ACHN (cell line): ENCODE data around the gene LILRA2.
"Not testable (repeated sequence)": the region's sequence is repeated elsewhere in the genome, so short reads cannot be mapped to it uniquely, and the experiment has no call there.

ENCODE experiments used
- DNase-seq: peaks from one replicate; pipeline ENCODE4 v3.0.0-alpha.2; 2015
- in situ Hi-C: cut with HindIII; loops from 2 replicates; pipeline ENCODE4 v1.10.0; 2017; ENCODE audit warnings: low sequenced_read_pairs, low pct_ligation_motif_present, low pct_unique_long_range_greater_than_20kb

LILRA2 gene

DNA sequence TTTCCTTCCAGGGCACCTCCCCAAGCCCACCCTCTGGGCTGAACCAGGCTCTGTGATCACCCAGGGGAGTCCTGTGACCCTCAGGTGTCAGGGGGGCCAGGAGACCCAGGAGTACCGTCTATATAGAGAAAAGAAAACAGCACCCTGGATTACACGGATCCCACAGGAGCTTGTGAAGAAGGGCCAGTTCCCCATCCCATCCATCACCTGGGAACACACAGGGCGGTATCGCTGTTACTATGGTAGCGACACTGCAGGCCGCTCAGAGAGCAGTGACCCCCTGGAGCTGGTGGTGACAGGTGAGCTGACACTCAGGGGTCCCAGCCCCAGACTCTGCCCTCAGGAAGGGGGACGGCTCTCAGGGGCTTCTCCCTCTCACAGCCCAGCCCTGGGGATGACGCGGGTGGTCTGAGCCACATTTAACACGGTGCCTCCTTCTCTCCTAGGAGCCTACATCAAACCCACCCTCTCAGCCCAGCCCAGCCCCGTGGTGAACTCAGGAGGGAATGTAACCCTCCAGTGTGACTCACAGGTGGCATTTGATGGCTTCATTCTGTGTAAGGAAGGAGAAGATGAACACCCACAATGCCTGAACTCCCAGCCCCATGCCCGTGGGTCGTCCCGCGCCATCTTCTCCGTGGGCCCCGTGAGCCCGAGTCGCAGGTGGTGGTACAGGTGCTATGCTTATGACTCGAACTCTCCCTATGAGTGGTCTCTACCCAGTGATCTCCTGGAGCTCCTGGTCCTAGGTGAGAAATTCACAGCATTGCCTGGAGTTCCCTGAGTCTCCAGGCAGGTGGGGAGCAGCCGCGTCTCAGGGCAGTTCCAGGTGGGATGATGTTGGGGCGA, 58.1 kb downstream of the LILRA2 start:
- in situ Hi-C loops, DNase-seq: not testable (repeated sequence)

DNA sequence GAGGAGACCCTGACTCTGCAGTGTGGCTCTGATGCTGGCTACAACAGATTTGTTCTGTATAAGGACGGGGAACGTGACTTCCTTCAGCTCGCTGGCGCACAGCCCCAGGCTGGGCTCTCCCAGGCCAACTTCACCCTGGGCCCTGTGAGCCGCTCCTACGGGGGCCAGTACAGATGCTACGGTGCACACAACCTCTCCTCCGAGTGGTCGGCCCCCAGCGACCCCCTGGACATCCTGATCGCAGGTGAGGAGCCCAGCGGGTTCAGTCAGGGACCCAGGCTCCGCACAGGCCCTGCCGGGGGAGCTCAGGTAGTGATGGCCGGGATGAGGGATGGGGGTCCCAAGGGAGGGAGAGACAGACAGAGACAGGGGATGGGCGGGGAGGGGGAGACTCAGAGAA, 58.9 kb downstream of the LILRA2 start:
- in situ Hi-C loops, DNase-seq: not testable (repeated sequence)

DNA sequence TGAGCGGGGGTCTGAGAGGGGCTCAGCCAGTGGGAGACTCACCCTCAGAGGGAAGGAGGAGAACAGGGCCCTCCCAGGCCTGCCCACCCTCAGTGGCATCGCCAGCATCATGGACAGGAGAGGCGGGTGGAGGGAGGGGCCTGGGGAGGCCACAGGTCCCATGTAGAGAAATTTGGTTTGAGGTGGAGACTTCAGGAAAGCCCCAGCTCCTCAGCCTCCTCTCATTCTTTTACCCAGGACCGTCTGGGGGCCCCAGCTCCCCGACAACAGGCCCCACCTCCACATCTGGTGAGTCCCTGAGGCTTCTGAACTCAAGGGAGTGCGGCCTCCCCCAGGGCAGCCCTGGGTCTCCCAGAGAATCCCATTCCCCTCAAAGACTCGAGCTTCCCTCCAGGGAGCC, 59.8 kb downstream of the LILRA2 start:
- in situ Hi-C loops, result no loop called here
- DNase-seq, result no peak

DNA sequence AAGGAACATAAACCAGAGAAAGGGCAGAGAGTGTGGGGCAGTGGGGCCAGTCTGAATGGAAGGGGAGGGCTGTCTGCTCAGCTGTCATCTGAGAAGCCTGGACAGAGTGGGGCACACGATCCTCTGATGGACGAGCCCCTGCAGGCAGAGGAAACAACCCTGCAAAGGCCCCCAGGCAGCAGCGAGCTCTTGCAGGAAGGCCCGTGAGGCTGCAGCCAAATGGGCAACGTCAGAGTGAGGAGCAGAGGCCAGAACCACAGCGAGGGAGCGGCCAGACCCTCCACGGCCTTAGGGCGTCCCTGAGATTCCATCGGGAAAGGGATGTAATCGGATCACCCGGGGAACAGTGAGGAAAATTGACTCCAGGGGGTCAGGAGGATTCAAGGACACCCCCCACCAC, 62.5 kb downstream of the LILRA2 start:
- DNase-seq, in situ Hi-C loops: not testable (repeated sequence)

DNA sequence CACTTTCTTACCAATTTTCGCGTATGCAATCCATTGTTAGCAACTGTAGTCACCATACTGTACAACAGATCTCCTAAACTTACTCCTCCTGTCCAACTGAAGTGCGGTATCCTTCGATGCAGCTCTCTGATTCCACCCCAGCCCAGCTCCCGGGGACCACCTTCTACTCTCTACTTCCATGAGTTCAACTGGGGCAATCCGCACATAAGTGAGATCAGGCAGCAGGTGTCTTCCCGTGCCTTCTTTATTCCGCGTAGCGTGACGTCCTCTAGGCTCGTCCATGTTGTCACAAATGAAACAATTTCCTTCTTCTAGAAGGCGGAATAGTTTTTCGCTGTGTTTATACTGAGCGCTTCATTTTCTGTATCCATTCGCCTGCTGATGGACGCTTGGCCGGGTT, 65.1 kb downstream of the LILRA2 start:
- in situ Hi-C loops, result no loop called here
- DNase-seq, result no peak
